GM11168 (cell line): ENCODE data around the gene IPPK.

Experiments
- in situ Hi-C: fragments of 300-500 bp; cut with MboI; formaldehyde crosslinking; loops from one replicate; pipeline ENCODE4 v1.12.0; 2022; ENCODE audit warnings: low sequenced_read_pairs; ENCODE audit not compliant: unreplicated experiment

IPPK gene

DNA sequence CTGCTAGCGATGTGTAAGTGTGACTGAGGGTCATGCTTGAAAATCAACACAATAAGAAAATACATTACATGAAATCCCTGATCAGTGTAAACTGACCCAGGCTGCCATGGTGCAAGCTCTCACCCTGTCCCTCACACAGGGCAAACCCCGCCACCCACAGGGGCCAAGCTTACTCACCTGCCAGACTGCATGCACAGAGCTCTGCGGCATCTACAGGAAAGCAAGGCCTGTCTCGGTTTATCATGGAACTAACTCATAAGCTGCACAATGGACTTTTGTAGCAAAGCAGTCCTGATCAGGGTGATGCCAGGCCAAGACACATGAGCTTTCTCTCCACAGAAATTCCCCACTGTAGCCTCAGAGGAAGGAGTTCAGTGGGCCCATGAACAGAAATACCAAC, 9.7 kb downstream of the IPPK start:
- in situ Hi-C loops: no loop called here

DNA sequence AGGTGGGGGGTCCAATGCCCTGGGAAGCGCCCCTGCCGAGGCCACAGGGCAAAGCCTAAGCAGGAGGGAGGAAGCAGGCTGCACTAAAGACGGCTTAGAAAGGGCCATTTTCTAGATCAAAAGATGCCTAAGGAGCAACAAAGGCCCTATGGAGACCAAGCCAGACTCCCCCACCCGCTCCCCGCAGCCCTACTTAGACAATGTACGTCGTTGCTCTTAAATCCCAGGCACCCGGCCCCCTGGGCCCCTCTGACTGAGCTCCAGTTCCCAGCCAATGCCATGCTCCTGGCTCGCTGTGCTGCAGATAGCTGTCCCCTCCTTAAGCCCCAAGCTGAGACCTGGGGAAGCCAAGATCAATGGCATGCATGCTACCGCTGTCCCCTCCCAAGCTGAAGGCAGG, 10.3 kb downstream of the IPPK start:
- in situ Hi-C loops: no loop called here

DNA sequence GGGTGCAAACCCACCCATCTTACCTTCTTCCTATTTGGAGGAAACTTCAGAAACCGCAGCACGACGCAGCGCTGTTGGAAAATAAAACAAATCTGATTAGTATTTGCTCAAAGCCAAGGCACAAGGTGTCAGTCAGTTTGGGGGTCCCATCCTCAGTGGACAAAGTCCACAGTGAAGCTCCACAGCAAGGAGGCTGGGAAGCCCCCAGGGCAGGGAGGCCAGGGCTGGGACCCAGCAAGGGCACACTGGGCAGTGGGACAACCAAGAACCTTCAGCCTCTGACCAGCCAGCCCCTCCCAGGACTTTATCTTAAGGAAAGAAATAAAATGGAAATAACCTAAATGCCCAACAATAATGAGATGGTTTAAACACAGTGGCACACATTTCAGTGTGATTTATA, 11.3 kb downstream of the IPPK start:
- in situ Hi-C loops: no loop called here

DNA sequence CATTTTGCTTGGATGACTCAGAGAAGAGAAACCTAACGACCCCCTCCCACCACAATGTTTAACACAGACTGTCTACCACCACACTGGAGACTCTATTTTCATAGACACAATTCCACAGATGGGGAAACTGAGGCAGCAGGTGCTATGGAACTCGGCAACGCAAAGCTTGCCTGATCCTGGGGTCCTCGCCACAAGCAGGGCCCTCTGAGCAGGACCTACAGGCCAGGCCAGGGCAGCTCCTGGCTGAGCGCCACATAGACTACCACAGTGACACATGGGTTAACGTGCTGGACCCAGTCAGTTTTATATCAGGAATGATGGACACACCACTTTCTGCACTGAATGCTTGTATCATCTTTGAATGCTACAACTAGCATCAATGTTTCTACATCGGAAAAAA, 11.8 kb downstream of the IPPK start:
- in situ Hi-C loops: no loop called here

DNA sequence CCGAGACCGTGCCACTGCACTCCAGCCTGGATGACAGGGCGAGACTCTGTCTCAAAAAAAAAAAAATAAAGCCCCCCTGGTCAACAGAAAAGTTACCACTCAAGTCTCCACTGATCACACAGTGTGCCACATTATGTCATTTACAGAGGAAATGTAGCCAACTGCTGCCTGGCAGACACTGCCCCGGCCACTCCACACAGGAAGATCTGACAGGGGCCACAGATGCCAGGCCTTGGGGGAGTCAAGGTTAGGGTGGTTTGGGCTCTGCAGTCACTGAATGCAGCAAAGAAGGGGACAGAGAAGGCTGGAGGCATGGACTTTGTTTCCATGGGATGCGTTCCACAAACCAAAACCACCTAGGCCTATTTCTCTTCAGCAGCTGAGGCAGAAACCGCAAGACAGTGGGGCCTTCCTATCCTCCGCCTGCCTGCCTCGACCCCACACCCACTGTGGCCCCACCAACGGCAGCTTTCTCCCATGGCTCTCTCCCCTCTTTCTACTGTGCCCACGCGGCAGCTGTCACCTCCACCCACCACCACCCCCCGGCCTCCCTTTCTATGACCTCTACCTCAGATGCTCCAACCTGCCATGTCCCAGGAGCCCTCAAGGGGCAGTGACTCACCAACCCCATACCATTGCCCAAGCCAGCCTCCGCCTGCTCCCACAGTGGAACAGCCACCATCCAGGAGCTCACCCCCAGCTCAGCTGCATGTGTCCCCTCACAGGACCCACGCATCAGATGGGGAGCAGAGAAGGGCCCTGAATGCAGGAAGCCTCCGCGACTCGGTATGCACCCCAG, 12.4 kb downstream of the IPPK start:
- in situ Hi-C loops: no loop called here

DNA sequence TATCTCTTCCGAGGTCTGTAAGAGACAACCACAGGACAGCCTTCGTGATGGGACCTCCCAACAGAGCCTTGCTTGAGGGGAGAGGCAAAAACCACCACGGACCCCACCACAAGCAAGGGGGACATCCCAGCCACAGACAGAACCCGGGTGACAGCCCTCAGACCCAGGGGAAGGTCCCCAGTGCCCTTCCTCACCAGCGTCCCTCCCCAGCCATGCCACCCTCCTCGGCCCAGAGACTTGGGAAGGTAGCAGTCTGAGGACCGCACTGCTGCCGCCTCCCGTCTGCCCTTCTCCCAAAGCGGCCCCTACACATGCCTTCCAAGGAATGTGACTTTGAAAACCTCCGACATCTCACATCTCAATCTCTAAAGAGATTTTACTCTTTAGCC, 13.4 kb downstream of the IPPK start:
- in situ Hi-C loops: no loop called here

DNA sequence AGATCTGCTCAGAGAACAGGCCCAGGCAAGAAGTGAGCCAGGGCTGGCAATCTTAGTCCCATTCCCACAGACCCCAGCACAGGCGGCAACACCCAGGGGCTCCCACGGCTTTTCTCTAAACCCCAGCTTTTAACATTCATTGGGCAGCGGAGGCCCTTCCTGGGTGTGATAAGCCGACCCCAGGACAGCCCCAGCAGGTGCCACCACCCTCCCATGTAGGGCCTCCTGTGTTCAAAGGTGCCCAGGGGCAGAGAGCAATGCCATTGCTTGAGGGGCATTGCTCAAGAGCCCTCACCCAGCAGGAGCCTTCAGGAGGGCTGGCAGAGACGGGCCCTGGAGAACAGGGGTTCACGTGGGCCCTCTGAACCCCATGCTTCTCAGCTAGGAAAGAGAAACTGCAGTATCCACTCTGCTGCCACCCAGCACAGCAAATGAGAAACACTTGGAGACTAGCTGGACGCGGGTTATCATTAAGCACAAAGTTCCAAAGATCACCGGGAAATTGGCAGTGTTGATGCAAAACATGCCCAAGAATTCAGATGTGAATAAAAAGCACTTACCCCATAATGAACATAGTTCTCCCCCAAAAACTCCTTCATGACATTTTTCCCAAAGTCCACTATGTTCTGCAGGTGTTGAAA, 13.9 kb downstream of the IPPK start:
- in situ Hi-C loops: no loop called here

DNA sequence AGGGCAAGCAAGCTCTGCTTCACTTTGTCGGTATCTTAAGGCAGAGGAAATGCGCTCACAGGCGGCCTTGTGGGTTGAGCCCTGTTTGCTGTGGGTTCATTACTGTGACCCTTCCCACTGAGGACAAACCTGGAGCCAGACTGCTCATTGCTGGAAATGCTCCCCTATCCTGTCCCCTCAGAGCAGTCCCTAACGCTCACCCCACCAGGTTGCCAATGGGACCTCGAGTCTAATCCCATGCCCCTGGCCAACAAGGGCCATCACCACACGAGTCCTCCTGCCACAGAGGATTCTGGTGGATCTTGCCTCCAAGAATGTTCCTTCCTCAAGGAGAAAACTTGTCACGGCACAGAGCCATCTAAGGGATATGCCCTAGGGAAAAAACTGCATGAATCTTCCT, 14.6 kb downstream of the IPPK start:
- in situ Hi-C loops: no loop called here

DNA sequence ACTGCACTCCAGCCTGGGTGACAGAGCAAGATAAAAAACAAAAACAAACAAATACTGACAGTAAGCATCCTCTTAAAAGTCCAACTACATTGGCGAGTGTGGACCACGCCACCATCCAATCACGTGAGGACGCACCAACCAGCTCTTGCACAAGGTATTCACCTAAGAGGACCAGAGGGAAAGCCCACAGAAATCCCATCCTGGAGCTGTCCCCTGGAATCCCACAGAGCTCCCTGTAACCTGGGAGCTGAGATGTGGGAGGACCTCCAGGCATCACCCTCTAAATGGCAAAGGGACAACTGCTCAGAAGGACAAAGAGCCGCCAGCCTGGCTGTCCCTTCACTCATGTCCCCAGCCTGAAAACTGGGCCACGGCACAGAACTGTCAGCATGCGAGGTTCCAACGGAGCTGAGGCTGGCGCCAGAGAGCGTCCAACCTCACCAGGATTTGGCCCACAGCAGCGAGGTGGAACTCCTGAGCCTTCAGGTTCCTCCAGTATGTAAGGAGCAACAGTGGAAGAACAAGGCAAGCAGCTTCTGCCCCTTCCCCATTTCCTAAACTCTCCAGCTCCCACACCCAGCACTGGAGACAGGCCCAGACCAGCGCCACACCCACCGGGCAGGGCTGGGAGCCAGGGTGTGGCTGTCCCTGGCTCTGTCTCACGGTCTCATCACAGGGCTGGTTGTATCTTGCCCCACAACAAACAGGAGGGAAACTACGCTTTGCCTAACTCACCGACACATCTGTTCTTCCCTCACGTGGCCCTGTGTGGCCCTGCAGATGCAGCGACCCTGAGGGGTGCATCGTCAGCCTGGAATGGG, 15.2 kb downstream of the IPPK start:
- in situ Hi-C loops: no loop called here

DNA sequence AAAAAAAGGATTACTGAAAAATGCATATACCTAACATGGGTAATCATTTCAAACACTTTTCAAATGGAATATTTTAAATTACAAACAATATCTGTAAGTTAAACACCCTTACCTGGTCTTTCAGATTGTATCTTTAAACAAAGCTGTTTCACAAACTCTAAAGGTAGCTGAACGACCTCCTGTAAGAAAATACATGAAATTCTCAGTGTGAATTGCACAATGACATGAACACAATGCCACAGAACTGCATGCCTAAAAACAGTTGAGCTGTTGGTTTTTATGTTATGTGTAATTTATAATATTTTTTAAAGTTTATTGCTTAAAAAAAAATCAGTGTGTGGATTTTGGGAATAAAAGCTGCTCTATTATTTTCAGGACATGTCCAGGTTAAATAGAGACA, 17.5 kb downstream of the IPPK start:
- in situ Hi-C loops: no loop called here

DNA sequence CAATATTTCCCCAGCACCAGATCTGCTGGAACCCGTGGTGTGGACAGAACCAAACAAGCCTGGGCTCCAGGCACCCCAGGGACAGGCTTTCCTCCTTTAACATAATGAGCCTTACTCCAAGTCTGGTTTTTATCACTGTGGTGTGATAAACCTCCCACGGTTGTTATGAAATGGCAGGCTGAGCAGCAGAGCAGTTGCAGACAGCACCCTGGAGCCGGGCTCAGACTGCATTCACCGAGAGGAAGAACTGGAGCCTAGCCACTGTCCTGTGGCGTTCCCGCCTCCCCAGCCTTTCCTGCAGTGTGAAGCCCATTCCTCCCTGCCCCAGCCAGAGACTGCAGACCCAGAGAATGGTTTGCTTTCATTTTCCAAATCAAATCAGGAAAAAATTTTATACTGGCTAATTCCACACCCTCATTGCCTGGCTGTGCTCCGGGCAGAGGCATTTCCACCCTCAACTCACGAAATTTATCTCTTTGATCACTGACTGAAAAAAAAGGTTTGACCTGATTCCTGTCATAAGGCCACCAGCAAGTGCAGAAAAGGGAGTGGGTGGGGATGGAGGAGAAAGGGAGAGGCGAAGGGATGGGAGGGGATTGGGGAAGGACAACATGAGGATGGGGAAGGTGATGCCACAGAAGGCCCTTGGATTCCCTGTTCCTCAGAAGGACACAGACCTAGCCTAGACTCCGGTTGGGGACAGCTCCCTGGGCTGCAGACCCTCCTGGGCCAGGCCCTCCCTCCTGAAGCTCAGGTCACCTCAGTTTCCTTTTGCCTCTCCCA, 18.9 kb downstream of the IPPK start:
- in situ Hi-C loops: no loop called here

DNA sequence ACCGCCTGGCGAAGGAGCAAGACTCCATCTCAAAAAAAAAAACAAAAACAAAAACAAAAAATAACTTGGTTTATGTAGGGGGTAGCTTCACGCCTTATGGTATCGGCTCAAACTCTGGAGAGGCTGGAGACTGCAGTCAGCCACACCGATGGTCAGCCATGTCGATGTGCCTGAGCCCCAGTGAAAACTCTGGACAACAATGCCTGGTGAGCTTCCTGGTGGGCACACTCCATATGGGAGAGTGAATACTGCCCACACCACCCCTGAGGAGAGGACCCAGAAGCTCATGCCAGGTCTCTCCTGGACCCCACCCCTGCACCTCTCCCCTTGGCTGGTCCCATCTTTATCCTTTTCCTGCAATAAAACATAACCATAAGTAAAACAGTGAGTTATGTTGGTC, 19.6 kb downstream of the IPPK start:
- in situ Hi-C loops: no loop called here

DNA sequence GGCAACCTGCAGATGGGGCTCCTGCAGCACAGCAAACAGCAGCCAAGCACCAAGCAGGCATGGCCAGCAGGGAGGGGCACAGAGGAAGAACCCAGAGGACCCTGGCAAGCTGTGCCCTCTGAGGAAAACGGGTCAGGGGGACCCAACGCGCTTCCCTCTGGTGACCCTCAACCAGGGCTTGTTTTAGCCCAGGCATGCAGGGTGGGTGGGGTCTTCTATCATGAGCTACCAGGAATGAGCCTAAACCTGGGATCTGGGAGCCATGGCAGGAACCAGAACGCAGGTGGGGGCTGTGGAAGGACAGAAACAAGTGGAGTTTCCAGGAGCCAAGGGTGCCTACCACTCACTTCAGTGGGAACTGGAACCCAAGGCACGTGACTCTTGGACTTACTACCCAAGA, 20.9 kb downstream of the IPPK start:
- in situ Hi-C loops: loop anchor here (25.0 kb wide), 1 partner anchor 337 kb away; no protein-coding TSS in a partner anchor

DNA sequence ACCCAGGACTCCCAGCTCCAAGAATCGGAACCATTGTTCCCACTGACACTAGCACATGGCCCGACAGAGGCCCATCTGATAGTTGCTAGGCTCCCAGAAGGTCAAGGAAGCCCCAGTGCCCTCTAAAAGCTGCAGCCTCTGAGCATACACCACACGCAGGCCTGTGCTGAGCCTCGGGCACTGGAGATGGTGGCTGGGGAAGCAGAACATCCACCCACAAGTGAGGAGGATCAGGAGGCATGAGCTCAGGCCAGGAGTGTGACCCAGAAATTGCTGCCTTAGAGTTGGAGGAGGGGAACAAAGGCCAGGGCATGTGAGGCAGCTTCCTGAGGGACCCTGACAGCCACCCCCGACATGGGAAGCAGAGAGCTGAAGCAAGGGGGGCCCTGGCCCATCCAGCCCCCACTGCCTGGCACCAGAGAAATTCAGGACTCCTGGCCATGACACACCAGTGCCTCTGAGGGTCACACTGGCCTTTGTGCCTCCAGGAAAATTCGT, 21.4 kb downstream of the IPPK start:
- in situ Hi-C loops: loop anchor here (25.0 kb wide), 1 partner anchor 336 kb away; no protein-coding TSS in a partner anchor

DNA sequence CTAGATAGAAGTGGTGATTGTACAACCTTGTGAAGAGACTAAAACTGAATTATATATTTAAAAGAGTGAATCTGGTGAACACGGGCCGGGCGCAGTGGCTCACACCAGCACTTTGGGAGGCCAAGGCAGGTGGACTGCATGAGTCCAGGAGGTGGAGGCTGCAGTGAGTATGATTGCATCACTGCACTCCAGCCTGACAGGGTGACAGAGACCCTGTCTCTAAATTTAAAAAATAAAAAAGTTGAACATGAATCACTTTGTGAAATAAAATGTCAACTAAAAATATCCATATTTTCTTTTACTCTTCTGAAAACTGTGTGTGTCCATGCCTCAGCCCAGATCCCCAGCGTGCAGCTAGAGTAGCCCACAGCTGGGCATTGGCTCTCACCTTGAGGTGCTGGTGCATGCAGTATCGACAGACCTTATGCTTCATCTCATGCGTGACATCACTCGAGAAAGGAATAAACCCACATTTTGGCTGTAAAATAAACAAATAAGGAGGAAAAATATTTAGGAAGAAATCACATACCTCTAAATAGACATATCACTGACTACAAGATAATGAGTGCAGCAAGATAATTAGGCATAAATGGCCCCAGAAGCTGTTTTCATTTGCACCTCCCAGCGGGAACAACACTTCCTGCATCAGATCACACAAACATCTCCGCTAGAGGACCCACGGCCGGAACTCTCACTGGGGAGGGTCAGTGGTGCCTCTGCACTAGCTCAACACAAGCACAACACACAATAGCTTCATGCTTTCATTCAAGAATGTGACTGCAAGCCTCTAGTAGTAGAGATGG, 22.1 kb downstream of the IPPK start:
- in situ Hi-C loops: loop anchor here (25.0 kb wide), 1 partner anchor 336 kb away; no protein-coding TSS in a partner anchor

DNA sequence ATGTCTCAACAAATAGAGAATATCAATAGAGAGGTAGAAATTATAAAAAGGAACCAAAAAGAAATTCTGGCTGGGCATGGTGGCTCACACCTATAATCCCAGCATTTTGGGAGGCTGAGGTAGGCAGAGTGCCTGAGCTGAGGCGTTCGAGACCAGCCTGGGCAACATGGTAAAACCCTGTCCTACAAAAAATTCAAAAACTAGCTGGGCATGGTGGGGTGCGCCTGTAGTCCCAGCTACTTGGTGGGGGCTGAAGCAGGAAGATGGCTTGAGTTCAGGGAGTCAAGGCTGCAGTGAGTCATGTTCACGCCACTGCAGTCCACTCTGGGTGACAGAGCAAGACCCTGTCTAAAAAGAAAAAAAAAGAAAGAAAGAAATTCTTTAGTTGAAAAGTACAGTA, 24.9 kb downstream of the IPPK start:
- in situ Hi-C loops: loop anchor here (25.0 kb wide), 1 partner anchor 333 kb away; no protein-coding TSS in a partner anchor

DNA sequence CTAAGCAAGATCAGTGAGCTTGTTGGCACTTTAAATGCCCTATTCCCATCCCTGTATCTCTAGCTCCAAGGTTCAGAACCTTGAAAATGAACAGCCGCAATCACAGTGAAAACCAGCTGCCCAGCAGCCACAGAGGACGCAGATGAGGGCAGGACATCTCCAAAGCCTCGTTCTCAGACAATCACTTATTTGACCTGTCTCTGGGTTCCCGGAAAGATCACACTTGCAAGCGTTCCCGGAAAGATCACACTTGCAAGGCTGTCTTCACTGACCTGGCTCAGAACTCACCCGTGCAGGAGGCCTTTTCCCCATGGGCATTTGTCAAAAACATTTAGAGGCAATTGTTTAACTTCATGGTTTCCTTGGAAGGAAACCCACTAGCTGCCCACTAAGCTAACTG, 25.7 kb downstream of the IPPK start:
- in situ Hi-C loops: loop anchor here (25.0 kb wide), 1 partner anchor 332 kb away; no protein-coding TSS in a partner anchor

DNA sequence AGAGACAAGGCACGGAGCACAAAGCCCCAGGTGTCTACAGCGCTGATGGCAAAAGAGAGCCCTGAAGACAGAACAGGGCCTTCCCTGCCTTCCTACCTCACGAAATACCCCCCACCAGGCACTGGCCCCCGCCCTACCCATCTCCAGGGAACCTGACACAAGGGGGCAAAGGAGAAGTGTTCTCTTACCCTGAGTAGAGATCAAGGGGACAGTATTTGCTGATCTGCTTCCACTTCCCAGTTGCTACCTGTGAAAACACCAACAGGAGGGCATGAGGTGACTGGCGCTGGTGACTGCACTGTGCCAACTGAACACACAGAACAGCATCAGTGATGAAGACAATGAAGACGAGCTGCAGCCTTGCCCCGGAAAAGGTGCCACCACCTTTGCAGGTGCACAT, 27.4 kb downstream of the IPPK start:
- in situ Hi-C loops: loop anchor here (25.0 kb wide), 1 partner anchor 330 kb away; no protein-coding TSS in a partner anchor

DNA sequence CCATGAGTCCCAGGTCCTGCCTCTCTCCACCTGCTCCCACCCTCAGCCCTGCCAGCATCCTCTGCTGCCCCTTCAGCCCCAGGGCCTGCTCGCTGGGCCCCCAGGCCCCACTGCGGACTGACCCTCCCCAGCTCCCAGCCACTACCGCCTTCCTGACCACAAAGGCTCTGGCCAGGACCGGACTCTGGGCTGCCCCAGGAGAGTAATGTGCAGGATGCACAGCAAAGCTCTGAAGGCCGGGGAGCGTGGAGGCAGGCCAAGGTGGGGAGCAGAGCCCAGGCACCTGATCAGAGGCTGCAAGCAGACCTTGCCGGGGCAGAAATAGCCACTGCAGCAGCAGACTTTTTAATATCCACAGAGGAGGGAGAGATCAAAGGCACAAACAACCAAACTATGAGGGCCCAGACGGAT, 27.9 kb downstream of the IPPK start:
- in situ Hi-C loops: loop anchor here (25.0 kb wide), 1 partner anchor 330 kb away; no protein-coding TSS in a partner anchor
